ENCODE results near the gene TMEM38B. TPM values are rescaled to one million over a fixed set of nuclear protein-coding genes. Genes with fewer than 3 reads are reported as not detected.
"Not testable (repeated sequence)": the region's sequence is repeated elsewhere in the genome, so short reads cannot be mapped to it uniquely, and the experiment has no call there.

Gene TMEM38B
- total RNA-seq, 1 experiment from 2014 or later = 48.6 TPM

DNA sequence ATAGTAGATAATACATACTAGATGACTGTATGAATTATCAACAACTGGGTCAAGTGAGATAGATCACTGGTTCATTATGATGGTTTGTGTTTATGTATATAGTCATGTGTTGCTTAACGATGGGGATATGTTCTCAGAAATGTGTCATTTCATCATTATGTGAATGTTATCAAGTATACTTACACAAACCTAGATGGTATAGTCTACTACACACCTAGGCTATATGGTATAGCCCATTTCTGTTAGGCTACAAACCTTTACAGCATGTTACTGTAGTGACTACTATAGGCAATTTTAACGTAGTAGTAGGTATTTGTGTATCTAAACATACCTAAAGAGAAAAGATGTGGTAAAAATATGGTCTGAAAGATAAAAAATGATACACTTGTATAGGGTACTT lies 31.0 kb downstream of the TMEM38B start:
- intact Hi-C loops (cut with micrococcal nuclease; ENCODE audit: unreplicated experiment) = no loop called here
- Mint-ChIP-seq H3K9me3 (ENCODE audit: unreplicated experiment) (no peaks in the 10 kb centered on the region), H3K4me1 (ENCODE audit: low read depth, unreplicated experiment) (no peaks in the 10 kb centered on the region), H3K27ac (ENCODE audit: unreplicated experiment) (no peak overlapping the region), H3K36me3 (ENCODE audit: insufficient read depth, unreplicated experiment) (peaks cover 9% of the 10 kb centered on the region), H3K27me3 (ENCODE audit: insufficient read depth, unreplicated experiment) (no peaks in the 10 kb centered on the region), H3K4me3 (ENCODE audit: unreplicated experiment) (no peak overlapping the region)
- Histone ChIP-seq H3K4me3 (ENCODE audit: low read depth, low read length) (no peak overlapping the region), H3K27me3 (replicated peaks; ENCODE audit: control insufficient read depth, insufficient read depth, low read length) (no peaks in the 10 kb centered on the region), H3K36me3 (ENCODE audit: control insufficient read depth, insufficient read depth, low read length) (no peaks in the 10 kb centered on the region; the same call in 1 of the 2 replicates), H3K9me3 (peaks cover 2% of the 10 kb centered on the region; the same call in 1 of the 2 replicates), H3K4me1 (no peaks in the 10 kb centered on the region)
- BruUV-seq (replicated peaks) = no TSS peak
- TF ChIP-seq, protein P1, sequence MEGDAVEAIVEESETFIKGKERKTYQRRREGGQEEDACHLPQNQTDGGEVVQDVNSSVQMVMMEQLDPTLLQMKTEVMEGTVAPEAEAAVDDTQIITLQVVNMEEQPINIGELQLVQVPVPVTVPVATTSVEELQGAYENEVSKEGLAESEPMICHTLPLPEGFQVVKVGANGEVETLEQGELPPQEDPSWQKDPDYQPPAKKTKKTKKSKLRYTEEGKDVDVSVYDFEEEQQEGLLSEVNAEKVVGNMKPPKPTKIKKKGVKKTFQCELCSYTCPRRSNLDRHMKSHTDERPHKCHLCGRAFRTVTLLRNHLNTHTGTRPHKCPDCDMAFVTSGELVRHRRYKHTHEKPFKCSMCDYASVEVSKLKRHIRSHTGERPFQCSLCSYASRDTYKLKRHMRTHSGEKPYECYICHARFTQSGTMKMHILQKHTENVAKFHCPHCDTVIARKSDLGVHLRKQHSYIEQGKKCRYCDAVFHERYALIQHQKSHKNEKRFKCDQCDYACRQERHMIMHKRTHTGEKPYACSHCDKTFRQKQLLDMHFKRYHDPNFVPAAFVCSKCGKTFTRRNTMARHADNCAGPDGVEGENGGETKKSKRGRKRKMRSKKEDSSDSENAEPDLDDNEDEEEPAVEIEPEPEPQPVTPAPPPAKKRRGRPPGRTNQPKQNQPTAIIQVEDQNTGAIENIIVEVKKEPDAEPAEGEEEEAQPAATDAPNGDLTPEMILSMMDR (IDR thresholded peaks at IDR 0.05; ENCODE audit: insufficient read depth in 1 of 2, low read depth in 1 of 2, low read length in 1 of 2, severe bottlenecking in 1 of 2, unreplicated experiment in 1 of 2) = no peak
- ChIA-PET POLR2A (no interaction called here), CTCF (no interaction called here)
- no peak for DNase-seq

DNA sequence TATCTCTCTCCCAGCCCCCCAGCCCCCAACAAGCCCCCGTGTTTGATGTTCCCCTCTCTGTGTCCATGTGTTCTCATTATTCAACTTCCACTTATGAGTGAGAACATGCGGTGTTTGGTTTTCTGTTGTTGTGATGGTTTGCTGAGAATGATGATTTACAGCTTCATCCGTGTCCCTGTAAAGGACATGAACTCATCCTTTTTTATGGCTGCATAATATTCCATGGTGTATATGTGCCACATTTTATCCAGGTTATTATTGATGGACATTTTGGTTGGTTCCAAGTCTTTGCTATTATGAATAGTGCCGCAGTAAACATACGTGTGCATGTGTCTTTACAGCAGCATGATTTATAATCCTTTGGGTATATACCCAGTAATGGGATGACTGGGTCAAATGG lies 33.9 kb downstream of the TMEM38B start:
- H3K4me1 ChIP-seq; H3K4me3 Mint-ChIP-seq (ENCODE audit: unreplicated experiment); intact Hi-C loops (cut with micrococcal nuclease; ENCODE audit: unreplicated experiment); H3K9me3 Mint-ChIP-seq (ENCODE audit: unreplicated experiment); H3K4me1 Mint-ChIP-seq (ENCODE audit: low read depth, unreplicated experiment); POLR2A ChIA-PET; H3K27me3 ChIP-seq (replicated peaks; ENCODE audit: control insufficient read depth, insufficient read depth, low read length); DNase-seq; H3K4me3 ChIP-seq (ENCODE audit: low read depth, low read length); CTCF ChIA-PET; H3K9me3 ChIP-seq; BruUV-seq (replicated peaks); H3K27me3 Mint-ChIP-seq (ENCODE audit: insufficient read depth, unreplicated experiment); H3K27ac Mint-ChIP-seq (ENCODE audit: unreplicated experiment); H3K36me3 ChIP-seq (ENCODE audit: control insufficient read depth, insufficient read depth, low read length): not testable (repeated sequence)
- peaks cover 18% of the 10 kb centered on the region for H3K36me3 Mint-ChIP-seq (ENCODE audit: insufficient read depth, unreplicated experiment)

DNA sequence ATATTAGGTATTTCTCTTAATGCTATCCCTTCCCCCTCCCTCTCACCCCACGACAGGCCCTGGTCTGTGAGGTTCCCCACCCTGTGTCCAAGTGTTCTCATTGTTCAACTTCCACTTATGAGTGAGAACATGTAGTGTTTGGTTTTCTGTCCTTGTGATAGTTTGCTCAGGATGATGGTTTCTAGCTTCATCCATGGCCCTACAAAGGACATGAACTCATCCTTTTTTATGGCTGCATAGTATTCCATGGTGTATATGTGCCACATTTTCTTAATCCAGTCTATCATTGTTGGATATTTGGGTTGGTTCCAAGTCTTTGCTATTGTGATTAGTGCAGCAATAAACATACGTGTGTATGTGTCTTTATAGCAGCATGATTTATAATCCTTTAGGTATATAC lies 37.1 kb downstream of the TMEM38B start:
- H3K4me1 ChIP-seq; H3K27me3 Mint-ChIP-seq (ENCODE audit: insufficient read depth, unreplicated experiment); H3K4me3 Mint-ChIP-seq (ENCODE audit: unreplicated experiment); BruUV-seq (replicated peaks); H3K4me3 ChIP-seq (ENCODE audit: low read depth, low read length); CTCF ChIA-PET; DNase-seq; H3K27me3 ChIP-seq (replicated peaks; ENCODE audit: control insufficient read depth, insufficient read depth, low read length); H3K27ac Mint-ChIP-seq (ENCODE audit: unreplicated experiment); intact Hi-C loops (cut with micrococcal nuclease; ENCODE audit: unreplicated experiment); H3K4me1 Mint-ChIP-seq (ENCODE audit: low read depth, unreplicated experiment); POLR2A ChIA-PET; H3K36me3 ChIP-seq (ENCODE audit: control insufficient read depth, insufficient read depth, low read length): not testable (repeated sequence)
- Mint-ChIP-seq H3K9me3 (ENCODE audit: unreplicated experiment) (peaks cover 30% of the 10 kb centered on the region), H3K36me3 (ENCODE audit: insufficient read depth, unreplicated experiment) (peaks cover 25% of the 10 kb centered on the region)
- H3K9me3 ChIP-seq = peaks cover 15% of the 10 kb centered on the region

- Mint-ChIP-seq H3K4me3 (ENCODE audit: unreplicated experiment) (no peak overlapping the region), H3K27me3 (ENCODE audit: insufficient read depth, unreplicated experiment) (no peaks in the 10 kb centered on the region), H3K4me1 (ENCODE audit: low read depth, unreplicated experiment) (no peaks in the 10 kb centered on the region), H3K36me3 (ENCODE audit: insufficient read depth, unreplicated experiment) (peaks cover 33% of the 10 kb centered on the region), H3K27ac (ENCODE audit: unreplicated experiment) (no peak overlapping the region), H3K9me3 (ENCODE audit: unreplicated experiment) (peaks cover 34% of the 10 kb centered on the region)
- H3K9me3 ChIP-seq = peaks cover 16% of the 10 kb centered on the region
- H3K4me3 ChIP-seq (ENCODE audit: low read depth, low read length) = no peak overlapping the region
- TF ChIP-seq, protein P1 (IDR thresholded peaks at IDR 0.05; ENCODE audit: insufficient read depth in 1 of 2, low read depth in 1 of 2, low read length in 1 of 2, severe bottlenecking in 1 of 2, unreplicated experiment in 1 of 2) = no peak
- no TSS peak for BruUV-seq (replicated peaks)
- ChIA-PET CTCF (no interaction called here), POLR2A (no interaction called here)
- DNase-seq = no peak
- H3K36me3 ChIP-seq (ENCODE audit: control insufficient read depth, insufficient read depth, low read length) = no peaks in the 10 kb centered on the region; the same call in 1 of the 2 replicates
- intact Hi-C loops (cut with micrococcal nuclease; ENCODE audit: unreplicated experiment) = no loop called here
- H3K4me1 ChIP-seq = no peaks in the 10 kb centered on the region
- H3K27me3 ChIP-seq (replicated peaks; ENCODE audit: control insufficient read depth, insufficient read depth, low read length) = no peaks in the 10 kb centered on the region
These were observed 41.0 kb downstream of the TMEM38B start for GRCh38 chr9:105735366-105735765.

All from Caco-2 (cell line).